IPS-18a (cell line): ENCODE results near the gene TPK1.
"Not testable (repeated sequence)": the region's sequence is repeated elsewhere in the genome, so short reads cannot be mapped to it uniquely, and the experiment has no call there.

Experiments used
- H3K27ac ChIP-seq: one replicate; pipeline ENCODE4 v1.5.1; 2013; ENCODE audit warnings: low read length
- H3K27me3 ChIP-seq: one replicate; pipeline ENCODE4 v1.6.1; 2013; ENCODE audit warnings: mild to moderate bottlenecking, low read length; ENCODE audit not compliant: control insufficient read depth, insufficient read depth
- H3K36me3 ChIP-seq: one replicate; pipeline ENCODE4 v1.6.1; 2013; ENCODE audit warnings: low read depth, low read length; ENCODE audit not compliant: control insufficient read depth
- H3K4me1 ChIP-seq: one replicate; pipeline ENCODE4 v1.6.1; 2013; ENCODE audit warnings: low read depth, low read length; ENCODE audit not compliant: control insufficient read depth
- H3K4me3 ChIP-seq: one replicate; pipeline ENCODE4 v1.5.1; 2013; ENCODE audit warnings: low read length
- H3K9ac ChIP-seq: one replicate; pipeline ENCODE4 v1.6.1; 2013; ENCODE audit warnings: mild to moderate bottlenecking, low read length, moderate library complexity
- H3K9me3 ChIP-seq: one replicate; pipeline ENCODE4 v1.6.1; 2013; ENCODE audit warnings: low read depth, low read length; ENCODE audit not compliant: control insufficient read depth

The TPK1 gene

DNA sequence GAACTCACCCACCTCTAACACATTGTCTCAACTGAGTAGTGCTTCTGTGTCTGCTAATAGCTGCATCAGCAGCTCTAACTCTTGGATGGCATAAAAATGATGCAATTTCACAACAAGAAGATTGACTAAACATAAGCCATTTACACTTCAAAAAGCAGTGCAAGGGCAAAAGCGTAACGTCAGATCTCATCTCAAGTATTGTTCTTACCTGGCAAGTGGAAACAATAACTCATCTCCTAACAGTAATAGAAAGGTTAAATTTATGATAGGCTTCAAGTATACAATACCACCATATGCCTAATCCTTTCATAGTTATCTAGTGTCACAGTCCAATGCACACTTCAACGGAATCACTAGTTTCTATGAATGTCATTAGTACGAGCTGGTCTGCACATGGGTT lies 14.8 kb downstream of the TPK1 start:
- Histone ChIP-seq H3K27ac (no peak overlapping the region), H3K9me3 (no peaks in the 10 kb centered on the region), H3K4me1 (no peaks in the 10 kb centered on the region), H3K27me3 (no peaks in the 10 kb centered on the region), H3K4me3 (no peak overlapping the region), H3K9ac (no peak overlapping the region), H3K36me3 (no peaks in the 10 kb centered on the region)

DNA sequence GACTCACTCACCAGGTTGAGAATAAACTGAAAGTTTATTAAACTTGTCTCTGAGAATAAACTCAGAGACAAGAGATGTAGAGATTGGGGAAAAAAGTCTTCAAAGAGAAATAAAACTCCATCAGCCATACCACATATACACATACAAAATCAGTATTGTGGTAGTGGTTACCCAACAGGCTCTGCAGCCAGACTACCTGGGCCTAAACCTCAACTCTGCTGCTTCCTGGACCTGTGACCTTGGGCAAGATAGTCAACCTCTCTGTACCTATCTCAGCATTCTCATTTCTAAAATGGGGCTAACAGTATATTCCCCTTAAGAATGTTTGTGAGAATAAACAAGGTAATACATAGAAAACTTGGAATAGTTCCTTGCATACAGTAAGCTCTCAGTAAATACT lies 15.3 kb downstream of the TPK1 start:
- no peaks in the 10 kb centered on the region for H3K36me3 ChIP-seq
- no peak overlapping the region for H3K4me3 ChIP-seq
- no peaks in the 10 kb centered on the region for H3K9me3 ChIP-seq
- no peak overlapping the region for H3K9ac ChIP-seq
- H3K27ac ChIP-seq: no peak overlapping the region
- H3K27me3 ChIP-seq: no peaks in the 10 kb centered on the region
- no peaks in the 10 kb centered on the region for H3K4me1 ChIP-seq

DNA sequence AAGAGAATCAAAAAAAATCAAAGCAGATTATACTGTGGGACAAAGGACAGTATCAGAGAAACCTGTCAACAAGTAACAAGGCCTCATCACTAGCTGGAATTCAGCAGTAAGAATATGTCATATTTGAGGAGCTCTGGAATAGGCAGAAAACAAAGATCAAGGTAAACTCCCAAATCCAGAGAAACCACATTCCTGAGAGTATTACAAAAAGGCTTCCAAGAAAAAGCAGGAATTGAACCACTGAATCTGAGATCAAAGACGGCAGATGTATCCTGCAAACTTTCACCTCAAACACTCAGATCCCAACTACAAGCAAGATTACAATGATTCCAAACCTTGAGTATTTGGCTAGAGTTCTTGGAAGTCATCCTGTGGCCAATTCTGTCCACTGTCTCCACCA lies 16.3 kb downstream of the TPK1 start:
- Histone ChIP-seq H3K27me3 (no peaks in the 10 kb centered on the region), H3K4me1 (no peaks in the 10 kb centered on the region), H3K4me3 (no peak overlapping the region), H3K27ac (no peak overlapping the region), H3K36me3 (no peaks in the 10 kb centered on the region), H3K9ac (no peak overlapping the region), H3K9me3 (no peaks in the 10 kb centered on the region)

DNA sequence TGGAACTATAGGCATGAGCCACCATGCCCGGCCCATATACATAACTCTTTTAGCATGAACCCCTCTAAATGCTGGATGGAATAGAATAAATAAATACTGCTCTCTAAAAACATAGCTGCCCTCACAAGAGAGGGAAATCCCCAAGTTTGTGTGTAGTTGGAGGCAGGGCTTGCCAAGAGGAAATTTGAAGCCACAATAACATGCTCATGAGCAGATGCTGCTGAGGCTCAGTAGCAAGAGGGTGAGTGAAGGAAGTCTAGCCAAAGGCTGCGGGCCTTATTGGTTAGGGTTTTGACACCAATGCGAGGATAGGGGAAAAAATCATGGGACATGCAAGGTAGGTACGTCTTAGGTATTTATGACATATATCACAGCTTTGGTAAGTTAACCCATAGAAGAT lies 17.3 kb downstream of the TPK1 start:
- no peaks in the 10 kb centered on the region for H3K9me3 ChIP-seq
- H3K27ac ChIP-seq: no peak overlapping the region
- H3K9ac ChIP-seq: no peak overlapping the region
- no peak overlapping the region for H3K4me3 ChIP-seq
- no peaks in the 10 kb centered on the region for H3K36me3 ChIP-seq
- H3K4me1 ChIP-seq: no peaks in the 10 kb centered on the region
- H3K27me3 ChIP-seq: no peaks in the 10 kb centered on the region

DNA sequence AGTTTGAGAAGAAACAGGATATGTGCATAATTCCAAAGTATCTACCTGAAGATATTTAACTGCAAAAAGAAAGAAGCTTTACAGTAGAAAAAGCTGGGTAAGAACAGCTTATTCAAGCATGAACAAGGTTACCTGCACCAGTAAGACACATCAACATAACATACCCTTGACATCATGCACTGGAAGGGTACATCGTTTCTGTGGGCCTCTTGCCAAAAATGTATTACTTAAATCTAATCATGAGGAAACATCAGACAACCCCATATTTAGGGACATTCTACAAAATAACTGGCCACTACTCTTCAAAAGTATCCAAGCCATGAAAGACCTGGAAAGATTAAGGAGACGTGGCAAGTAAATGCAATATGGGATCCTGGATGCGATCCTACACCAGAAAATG lies 18.9 kb downstream of the TPK1 start:
- H3K36me3 ChIP-seq: no peaks in the 10 kb centered on the region
- H3K9me3 ChIP-seq: no peaks in the 10 kb centered on the region
- H3K4me3 ChIP-seq: no peak overlapping the region
- H3K27me3 ChIP-seq: no peaks in the 10 kb centered on the region
- no peaks in the 10 kb centered on the region for H3K4me1 ChIP-seq
- no peak overlapping the region for H3K27ac ChIP-seq
- H3K9ac ChIP-seq: no peak overlapping the region

DNA sequence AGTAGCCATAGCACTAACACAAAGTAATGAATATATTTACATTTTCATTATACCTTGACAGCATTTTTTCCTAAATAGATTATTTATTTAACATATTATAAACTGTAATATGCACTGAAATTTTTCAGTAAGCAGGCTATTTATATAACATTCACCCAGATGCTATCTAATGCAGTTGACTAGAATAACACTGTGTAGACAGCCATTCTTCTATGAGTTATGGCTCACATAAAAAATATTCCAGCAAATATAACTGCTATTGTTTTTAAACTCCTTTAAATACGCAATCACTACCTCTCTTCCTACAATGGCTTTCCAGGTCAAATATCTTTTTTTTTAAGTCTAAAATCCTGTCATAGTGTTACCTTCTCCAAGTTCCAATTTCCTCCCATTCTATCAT lies 21.6 kb downstream of the TPK1 start:
- Histone ChIP-seq H3K27ac (no peak overlapping the region), H3K9me3 (no peaks in the 10 kb centered on the region), H3K27me3 (no peaks in the 10 kb centered on the region), H3K4me1 (no peaks in the 10 kb centered on the region), H3K4me3 (no peak overlapping the region), H3K9ac (no peak overlapping the region), H3K36me3 (no peaks in the 10 kb centered on the region)

DNA sequence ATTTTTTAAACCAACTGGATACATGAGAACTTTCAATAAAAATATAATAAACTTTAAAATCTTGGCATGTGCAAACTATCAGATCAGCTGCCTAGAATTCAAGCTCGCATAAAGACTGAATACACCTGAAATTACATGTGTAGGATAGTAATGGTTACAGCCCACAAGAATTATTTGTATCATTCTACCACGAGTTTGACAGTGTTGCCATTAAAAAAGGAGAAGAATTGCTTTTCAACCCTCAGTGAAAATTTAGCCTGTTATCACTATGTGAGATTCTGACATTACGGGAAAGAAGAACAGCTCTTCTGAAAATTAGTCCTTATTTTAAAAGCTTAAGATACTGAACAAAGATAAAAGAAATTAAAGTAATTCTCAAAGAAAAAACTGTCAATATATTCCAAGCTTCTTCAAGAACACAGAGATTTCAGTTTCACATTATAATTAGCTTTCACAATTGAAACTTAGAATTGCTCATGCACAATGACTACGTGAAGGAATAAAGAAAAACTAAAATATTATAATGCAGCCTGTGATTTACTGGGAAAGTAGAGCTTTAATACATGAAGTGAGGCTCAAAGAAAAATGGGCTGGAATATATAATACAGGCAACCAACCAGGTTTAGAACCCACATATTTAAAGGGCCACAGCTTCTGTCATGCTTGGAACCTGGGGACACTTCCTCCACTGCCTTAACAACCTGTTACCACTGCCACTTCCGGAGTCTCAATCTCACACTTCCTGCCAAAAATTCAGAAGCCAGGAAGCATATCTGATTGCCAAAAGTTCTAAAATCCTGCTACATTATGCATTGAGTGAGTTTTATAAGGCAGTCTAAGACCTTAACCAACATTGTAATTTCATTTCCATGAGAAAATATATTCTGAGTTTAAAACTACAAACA lies 23.2 kb downstream of the TPK1 start:
- no peaks in the 10 kb centered on the region for H3K27me3 ChIP-seq
- no peaks in the 10 kb centered on the region for H3K9me3 ChIP-seq
- no peaks in the 10 kb centered on the region for H3K36me3 ChIP-seq
- H3K4me3 ChIP-seq: no peak overlapping the region
- H3K27ac ChIP-seq: no peak overlapping the region
- no peaks in the 10 kb centered on the region for H3K4me1 ChIP-seq
- no peak overlapping the region for H3K9ac ChIP-seq

DNA sequence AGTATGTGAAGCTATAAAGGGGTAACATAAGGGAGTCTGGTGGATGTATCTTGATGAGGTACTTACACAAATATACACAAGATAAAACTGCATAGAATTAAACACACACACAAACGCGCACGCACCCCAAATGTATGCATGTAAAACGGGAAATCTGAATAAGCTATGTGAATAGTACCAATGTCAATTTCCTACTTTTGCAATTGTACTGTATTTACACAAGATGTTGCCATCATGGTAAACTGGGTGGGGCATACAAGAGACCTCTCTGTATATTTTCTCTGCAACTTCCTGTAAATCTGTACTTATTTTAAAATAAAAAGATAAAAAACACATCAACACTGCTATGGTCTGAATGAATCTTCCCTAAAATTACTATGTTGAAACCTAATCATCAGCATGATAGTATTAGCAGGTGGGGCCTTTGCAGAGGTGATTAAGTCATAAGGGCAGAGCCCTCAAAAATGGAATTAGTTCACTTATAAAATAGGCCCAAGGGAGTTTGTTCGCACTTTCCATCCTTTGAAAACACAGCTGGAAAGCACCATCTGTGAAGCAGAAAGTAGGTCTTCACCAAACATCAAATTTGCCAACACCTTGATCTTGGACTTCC lies 30.1 kb downstream of the TPK1 start:
- Histone ChIP-seq H3K27me3 (no peaks in the 10 kb centered on the region), H3K36me3 (no peaks in the 10 kb centered on the region), H3K4me3 (no peak overlapping the region), H3K9me3 (no peaks in the 10 kb centered on the region), H3K9ac (no peak overlapping the region), H3K27ac (no peak overlapping the region), H3K4me1 (no peaks in the 10 kb centered on the region)

DNA sequence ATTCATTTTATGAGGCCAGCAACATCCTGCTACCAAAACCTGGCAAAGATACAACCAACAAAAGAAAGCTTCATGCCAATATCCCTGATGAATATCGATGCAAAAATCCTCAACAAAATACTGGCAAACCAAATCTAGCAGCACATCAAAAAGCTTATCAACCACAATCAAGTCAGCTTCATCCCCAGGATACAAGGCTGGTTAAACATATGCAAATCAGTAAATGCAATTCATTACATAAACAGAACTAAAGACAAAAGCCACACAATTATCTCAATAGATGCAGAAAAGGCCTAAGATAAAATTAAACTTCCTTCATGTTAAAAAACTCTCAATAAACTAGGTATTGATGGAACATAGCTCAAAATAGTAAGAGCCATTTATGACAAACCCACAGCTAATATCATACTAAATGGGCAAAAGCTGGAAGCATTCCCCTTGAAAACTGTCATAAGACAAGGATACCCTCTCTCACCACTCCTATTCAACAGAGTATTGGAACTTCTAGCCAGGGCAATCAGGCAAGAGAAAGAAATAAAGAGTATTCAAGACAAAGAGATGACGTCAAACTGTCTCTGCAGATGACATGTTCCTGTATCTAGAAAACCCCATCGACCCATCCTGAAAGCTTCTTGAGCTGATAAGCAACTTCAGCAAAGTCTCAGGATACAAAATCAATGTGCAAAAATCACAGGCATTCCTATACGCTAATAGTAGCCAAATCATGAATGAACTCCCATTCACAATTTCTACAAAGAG lies 35.0 kb downstream of the TPK1 start:
- not testable (repeated sequence) for H3K9me3 ChIP-seq, H3K36me3 ChIP-seq, H3K4me3 ChIP-seq, H3K9ac ChIP-seq, H3K4me1 ChIP-seq, H3K27ac ChIP-seq, H3K27me3 ChIP-seq

DNA sequence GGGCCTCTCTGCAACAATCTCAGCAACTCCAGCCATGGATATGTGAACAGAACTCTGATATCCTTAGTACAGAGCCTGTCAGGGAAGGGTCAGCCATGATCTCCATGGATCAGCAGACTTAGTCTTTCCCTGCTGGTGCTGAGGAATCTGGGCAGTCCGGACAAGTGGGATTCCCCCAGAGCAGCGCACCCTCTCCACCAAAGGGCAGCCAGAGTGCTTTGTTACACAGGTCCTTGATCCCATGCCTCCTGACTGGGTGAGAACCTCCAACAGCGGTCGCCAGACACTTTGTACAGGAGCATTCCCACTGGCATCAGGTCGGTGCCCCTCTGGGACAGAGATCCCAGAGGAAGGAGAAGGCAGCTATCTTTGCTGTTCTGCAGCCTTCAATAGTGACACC lies 38.9 kb downstream of the TPK1 start:
- no peak overlapping the region for H3K4me3 ChIP-seq

DNA sequence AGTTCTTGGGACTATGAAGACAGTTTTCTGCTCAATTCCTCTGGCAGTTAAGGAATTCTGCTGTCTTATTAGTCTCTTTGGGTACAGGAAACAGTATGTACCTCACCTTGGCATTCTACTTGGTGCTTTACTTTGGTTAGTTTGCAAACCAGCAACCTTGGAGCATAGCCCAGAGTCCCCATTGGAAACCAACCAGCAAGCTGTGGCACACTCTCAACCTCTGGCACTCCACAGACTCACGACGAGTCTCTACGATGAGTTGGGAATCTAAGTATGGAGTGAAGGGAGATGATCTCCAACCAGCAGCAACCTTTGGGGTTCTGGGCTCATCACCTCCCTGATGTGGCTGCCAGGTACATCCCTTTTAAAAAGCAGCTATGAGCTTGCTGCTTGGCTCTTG lies 43.8 kb downstream of the TPK1 start:
- H3K9me3 ChIP-seq: no peaks in the 10 kb centered on the region

More for the DNA sequence above, 38.9 kb downstream of the TPK1 start:
- H3K27me3 ChIP-seq: no peaks in the 10 kb centered on the region
- no peak overlapping the region for H3K9ac ChIP-seq
- H3K4me1 ChIP-seq: no peaks in the 10 kb centered on the region
- no peaks in the 10 kb centered on the region for H3K36me3 ChIP-seq
- H3K27ac ChIP-seq: no peak overlapping the region
- H3K9me3 ChIP-seq: no peaks in the 10 kb centered on the region

More for the DNA sequence above, 43.8 kb downstream of the TPK1 start:
- Histone ChIP-seq H3K4me3 (no peak overlapping the region), H3K27ac (no peak overlapping the region), H3K4me1 (no peaks in the 10 kb centered on the region), H3K27me3 (no peaks in the 10 kb centered on the region), H3K36me3 (no peaks in the 10 kb centered on the region), H3K9ac (no peak overlapping the region)
